HG02678 (cell line): ENCODE results near the gene CUX1.
A peak's percentile ranks its signal among the peaks of the same experiment; 100 is the strongest.
"Not testable (repeated sequence)": the region's sequence is repeated elsewhere in the genome, so short reads cannot be mapped to it uniquely, and the experiment has no call there.

Experiments used
- ATAC-seq: cut with Tn5 transposase; IDR thresholded peaks from one replicate; pipeline ENCODE4 v1.9.1; 2021; ENCODE audit warnings: mild to moderate bottlenecking, moderate library complexity; ENCODE audit not compliant: unreplicated experiment

The CUX1 gene

DNA sequence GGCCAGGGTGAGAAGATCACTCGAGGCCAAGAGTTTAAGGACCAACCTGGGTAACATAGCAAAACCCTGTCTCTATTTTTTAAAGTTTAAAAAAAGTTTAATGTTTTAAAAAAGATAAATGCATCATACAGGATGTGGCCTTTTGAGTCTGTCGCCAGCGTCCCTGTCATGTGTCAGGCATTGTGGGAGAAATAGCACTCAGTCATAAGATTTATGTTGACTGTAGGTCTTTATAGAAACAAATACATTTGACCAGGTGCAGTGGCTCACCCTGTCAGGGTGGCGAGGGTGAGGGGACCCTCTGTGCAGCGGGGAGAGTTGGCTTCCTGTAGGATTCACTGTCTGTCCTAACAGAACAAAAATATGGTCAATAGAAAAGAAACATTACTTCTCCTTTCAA, 405.8 kb downstream of the CUX1 start:
- ATAC-seq, result no peak

DNA sequence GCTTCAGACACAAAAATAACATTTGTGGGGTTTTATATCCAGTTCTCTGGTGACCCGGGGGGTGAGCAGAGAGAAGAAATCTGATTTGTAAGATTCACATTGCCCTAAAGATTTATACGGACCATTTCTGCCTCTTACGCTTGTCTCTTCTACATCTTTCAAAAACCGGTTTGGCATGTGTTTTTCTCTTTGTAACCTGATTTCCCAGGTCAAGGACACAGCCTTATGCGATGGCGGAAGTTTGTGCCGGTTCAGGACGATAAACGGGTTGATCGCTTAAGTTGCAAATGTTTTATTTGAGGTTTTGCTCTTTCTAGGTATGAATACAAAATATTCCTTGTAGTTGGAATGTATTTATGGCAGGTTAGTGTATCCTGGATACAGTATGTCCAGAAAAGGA, 407.6 kb downstream of the CUX1 start:
- no peak for ATAC-seq

DNA sequence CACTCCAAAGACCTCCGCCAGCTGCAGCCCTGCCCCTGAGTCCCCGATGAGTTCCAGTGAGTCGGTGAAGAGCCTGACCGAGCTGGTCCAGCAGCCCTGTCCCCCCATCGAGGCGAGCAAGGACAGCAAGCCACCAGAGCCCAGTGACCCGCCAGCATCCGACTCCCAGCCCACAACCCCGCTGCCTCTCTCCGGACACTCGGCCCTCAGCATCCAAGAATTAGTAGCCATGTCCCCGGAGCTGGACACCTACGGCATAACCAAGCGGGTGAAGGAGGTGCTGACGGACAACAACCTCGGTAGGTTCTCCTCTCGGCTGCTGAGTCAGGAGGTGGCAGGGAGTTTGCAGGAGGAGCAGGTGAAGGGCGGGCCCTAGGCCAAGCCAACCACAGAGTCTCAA, 409.9 kb downstream of the CUX1 start:
- no peak for ATAC-seq

DNA sequence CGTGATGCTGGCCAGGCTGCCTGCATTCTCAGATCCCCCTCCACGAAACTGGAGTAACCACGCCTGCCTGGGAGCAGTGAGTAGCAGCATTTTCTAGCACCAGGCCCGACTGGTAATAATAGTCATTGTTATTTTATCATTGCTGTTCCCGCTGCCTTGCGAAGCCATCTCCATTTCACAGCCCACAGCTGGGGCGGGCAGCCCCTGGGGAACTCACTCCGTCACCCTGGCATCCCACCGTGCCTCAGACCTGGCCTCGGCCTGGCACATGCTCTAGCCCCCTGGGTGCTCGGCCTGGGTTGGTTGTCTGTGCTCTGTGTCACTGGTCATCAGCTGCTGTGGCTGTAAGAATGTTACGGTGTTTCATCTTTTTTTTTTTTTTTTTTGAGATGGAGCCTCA, 411.5 kb downstream of the CUX1 start:
- no peak for ATAC-seq

DNA sequence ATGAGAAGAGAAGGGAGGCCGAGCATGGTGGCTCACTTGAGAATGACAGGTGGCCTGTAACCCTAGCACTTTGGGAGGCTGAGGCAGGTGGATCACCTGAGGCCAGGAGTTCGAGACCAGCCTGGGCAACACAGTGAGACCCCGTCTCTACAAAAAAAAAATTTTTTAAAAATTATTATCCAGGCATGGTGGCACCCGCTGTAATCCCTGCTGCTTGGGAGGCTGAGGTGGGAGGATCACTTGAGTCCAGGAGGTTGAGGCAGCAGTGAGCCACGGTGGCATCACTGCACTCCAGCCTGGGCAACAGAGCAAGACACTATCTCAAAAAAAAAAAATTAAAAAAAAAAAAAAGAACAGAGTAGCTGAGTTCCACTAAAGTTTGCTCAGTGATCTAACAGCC, 412.7 kb downstream of the CUX1 start:
- not testable (repeated sequence) for ATAC-seq

DNA sequence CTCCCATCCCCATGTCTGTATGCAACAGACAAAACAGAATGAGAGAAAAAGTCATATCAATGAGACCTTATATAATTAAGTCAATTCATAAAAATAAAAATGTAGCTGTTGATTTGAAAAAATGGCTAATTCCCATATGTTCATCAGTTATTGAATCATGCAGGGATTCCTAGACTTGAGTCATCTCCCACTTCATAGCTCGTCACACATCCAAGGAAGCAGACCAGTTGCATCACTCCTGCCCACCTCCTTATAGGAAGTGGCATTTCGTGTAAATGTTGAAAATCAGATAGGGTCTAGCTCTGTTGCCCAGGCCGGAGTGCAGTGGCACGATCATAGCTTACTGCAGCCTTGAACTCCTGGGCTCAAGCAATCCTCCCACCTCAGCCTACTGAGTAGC, 413.2 kb downstream of the CUX1 start:
- no peak for ATAC-seq

DNA sequence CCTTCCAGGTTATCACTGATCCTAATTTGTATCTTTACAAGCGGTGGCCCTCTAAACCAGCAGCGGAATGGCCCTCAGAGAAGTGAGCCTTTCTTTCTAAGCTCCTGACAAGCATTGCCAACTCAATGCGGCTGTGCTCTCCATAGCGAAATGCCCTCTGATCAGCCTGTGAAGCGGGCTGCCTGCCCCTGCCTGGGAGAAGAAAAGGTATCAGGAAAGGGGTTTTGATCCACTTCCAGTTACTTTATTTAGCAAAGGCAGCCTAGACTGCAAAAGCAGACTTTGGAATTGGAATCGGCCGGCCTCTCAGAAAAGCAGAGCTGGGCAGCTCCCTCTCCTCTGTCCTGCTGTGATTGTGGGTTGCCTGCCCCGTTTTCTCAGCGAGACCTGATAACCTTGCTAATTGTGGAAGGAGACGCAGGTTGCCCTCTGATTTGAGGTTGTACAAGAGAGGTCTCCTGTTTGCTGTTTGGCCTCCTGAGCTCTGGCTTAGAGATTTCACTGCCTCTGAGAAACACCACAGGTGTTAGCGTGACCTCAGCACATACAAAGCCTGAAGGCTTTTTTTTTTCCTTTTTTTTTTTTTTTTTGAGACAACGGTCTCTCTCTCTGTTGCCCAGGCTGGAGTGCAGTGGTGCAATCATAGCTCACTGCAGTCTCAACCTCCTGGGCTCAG, 415.3 kb downstream of the CUX1 start:
- no peak for ATAC-seq

DNA sequence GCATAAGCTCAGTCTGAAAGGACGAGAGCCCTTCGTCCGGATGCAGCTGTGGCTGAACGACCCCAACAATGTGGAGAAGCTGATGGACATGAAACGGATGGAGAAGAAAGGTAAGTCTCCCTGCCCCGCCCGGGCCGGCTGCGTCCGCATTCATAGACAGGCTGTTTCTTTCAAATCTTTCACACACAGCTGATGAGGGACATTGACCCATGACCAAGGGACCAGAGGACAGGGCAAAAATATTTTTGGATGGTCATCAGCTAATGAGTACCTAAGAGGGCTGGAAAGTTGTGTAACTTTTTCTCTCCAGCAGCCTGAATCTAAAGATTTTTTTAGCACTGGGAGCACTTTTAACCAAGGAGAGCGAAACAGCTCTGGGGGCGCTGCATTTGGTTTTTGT, 416.7 kb downstream of the CUX1 start:
- no peak for ATAC-seq

DNA sequence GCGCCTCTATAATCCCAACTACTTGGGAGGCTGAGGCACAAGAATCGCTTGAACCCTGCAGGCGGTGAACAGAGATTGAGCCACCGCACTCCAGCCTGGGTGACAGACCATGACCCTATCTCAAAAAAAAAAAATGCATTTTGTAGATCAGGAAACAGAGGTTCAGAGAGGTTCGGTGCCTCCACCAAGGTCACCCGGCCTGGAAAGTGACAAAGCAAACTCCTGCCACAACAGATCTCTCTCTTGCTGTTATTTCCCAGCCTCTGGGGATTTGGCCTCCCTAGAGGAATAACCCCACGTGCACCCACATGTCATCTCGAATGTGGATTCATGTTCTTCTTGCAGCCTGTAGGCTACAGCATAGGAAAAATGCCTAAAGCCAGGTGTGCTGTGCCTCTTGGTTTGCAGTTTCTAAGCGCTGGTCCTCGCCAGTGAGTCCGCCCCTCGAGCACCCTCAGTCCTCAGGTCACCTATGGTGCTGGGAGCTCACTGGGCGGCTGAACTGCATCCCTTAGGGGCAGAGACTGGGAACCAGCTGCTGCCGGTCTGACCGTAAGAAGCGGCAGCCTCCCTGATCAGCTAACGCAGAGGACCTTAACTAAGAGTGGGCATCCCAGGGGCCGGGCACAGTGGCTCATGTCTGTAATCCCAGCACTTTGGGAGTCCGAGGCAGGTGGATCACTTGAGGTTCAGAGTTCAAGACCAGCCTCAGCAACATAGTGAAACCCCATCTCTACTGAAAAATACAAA, 417.6 kb downstream of the CUX1 start:
- ATAC-seq, result no peak

DNA sequence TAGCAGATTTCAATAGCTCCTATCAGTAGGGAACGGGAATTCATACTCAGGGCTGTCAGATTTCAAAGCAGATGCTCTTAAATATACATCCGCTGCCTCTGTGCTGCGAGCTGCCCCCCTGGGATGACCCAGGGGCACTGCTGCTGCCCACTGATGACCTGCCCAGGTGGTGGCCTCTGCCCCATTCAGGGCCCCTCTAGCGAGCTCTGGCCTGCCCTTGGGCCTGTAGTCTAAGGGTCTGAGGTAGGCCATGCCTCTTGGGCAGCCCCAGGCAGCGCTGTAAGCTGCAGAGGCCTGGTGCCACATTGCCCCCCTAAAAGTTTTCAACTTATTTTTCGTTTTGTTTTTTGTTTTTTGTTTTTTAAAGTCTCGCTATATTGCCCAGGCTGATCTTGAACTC, 418.7 kb downstream of the CUX1 start:
- no peak for ATAC-seq

DNA sequence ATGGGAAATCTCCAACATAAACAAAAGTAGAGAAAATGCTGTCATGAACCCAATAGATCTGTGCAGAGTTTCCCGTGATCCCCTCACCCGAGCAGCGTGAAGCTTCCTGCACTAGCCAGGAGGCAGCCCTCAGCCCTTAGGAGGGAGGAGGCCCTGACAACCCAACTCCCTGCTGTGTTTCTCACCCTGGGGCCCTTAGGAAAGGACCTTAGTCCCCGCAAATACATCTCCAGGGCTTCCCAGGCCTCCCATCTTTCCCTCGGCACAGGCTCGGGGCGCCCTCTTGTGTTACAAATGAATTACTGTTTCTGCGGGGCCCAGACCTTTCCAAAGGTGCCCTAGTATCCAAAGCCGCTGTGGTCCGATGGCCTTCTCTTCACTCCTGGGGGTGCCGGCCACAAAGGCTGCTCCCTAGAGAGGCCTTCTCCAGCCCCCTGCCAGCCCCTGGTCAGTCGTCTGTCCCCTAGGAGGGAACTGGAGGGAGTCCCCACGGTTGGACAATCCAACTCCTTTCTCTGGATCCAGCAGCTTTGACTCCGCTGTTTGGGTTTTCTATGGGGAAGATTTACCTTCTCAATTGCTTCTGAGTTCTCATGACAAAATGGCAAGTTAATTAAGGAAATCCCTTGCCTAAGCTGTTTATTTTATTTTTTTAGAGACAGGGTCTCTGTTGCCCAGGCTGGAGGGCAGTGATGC, 419.3 kb downstream of the CUX1 start:
- ATAC-seq, result peak; percentile 48

DNA sequence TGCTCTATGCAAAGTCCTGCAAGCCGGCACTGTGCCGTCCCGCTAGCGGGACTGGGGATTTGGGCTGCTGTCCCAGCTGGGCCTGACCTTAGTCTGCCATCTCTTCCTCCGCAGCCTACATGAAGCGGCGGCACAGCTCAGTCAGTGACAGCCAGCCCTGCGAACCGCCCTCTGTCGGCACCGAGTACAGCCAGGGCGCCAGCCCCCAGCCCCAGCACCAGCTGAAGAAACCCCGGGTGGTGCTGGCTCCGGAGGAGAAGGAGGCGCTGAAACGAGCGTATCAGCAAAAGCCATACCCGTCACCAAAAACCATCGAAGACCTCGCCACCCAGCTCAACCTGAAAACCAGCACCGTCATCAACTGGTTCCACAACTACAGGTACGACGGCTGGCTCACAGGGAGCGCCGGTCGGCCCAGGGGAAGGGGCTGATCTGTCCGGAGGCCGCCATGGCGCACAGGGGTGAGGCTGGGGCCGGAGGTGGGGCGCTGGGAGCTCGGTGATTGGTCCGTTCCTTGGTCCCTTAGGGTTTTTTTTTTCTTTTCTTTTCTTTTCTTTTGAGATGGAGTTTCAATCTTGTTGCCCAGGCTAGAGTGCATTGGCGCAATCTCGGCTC, 421.9 kb downstream of the CUX1 start:
- no peak for ATAC-seq

DNA sequence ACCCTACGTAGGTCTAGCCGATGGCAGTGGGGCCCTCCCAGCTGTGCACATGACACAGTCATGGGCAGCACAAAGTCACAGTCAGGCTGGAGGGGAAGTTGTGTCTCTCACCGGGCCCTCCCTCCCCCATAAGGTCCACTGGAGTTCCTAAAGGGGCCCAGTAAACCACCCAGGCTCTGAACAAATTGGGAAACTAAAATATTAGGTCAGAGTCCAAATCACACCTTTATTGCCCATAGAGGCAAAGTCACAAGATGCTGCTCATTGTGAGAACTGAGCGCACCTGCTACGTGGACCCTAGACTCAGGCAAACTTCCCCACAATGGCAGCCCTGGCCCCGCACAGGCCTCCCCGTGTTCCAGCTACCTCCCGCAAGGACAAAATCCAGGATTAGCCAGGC, 424.0 kb downstream of the CUX1 start:
- ATAC-seq, result no peak

DNA sequence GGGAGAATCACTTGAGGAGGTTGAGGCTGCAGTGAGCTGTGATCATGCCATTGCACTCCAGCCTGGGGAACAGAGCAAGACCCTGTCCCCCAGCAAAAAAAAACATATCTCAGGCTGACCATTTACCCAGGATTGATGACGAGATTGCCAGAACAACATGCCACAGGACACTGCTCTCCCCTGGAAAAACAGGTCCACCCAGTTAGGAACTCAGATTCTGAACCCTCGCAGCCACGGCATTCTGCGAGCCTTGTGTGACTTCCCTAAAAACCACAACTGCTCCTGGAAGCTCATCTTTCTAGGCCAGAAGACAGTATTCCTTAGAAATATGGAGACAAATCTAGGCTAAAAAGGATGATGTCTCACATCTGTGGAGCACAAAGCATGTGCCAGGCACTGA, 427.2 kb downstream of the CUX1 start:
- no peak for ATAC-seq

DNA sequence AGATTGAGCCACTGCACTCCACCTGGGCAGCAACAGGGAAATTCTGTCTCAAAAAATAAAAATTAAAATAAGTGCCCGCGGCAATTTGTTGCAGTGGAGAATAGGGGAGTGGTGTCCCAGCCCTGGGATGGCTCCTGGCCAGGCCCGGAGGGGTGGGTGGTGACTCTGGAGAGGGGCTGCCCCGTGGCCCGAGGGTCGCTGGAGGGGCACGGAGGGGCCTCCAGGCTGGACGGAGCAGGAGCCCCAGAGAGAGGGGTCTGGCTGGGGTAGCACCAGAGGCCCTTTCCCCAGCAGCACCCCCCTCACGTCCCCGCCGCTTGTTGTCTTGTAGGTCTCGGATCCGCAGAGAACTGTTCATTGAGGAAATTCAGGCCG, 430.6 kb downstream of the CUX1 start:
- no peak for ATAC-seq

DNA sequence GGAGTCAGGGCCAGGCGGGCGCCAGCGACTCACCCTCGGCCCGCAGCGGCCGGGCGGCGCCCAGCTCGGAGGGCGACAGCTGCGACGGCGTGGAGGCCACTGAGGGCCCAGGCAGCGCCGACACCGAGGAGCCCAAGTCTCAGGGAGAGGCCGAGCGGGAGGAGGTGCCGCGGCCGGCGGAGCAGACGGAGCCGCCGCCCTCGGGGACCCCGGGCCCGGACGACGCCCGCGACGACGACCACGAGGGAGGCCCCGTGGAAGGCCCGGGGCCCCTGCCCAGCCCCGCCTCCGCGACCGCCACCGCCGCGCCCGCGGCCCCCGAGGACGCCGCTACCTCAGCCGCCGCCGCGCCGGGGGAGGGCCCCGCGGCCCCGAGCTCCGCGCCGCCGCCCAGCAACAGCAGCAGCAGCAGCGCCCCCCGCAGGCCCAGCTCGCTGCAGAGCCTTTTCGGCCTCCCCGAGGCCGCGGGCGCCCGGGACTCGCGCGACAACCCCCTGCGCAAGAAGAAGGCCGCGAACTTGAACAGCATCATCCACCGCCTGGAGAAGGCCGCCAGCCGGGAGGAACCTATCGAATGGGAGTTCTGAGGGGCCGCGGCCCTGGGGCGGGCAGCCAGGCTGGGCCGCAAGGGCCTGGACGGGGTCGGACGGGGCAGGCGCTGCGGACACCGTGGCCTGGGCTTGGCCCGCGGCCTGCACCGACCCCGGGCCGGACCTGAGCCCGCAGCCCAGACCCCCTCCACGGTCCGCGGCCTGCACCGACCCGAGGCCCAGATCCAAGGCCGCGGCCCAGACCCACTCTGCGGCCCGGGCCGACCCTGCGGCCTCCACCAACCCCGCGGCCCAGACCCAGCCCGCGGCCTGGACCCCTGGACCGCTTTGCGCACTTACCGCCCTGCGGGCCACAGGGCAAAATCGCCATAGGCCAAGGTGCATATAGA, 431.3 kb downstream of the CUX1 start:
- no peak for ATAC-seq

DNA sequence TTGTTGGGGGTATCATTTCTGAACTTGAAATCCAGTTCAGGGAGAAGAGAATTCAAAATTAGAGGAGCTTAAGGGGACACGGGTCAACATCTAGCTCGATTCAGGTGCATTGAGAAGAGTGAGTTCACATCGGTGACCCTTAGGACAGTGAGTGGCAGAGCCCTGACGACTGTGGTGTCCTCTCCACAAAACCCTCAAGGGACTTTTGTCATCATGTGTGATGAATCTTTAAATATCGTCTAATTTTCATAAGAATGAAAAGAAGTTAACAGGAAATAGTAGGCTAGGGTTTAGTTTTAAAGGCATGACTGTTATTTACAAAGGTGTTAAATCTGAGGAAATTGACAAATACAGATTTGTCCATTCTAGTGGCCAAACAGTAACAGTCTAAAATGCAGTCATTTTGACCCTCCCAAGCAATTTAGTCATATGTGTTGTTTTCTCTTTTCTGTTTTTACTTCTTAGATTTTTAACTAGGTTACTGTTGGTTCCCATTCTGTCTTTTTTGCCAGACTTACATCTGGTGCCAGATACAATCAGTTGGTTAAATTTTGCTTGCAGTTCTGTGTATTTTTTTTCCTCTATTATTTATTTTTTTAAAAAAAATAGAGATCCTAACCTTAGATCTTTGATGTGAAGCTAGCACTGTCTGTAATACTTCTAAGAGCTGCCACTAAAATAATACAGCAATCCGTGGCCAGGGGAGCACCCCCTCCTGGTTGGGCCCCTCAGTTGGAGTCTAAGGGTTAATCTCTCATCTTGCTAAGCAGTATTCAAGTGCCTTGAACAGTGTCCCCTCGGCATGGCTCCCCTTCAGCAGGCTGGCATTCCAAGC, 434.3 kb downstream of the CUX1 start:
- no peak for ATAC-seq

DNA sequence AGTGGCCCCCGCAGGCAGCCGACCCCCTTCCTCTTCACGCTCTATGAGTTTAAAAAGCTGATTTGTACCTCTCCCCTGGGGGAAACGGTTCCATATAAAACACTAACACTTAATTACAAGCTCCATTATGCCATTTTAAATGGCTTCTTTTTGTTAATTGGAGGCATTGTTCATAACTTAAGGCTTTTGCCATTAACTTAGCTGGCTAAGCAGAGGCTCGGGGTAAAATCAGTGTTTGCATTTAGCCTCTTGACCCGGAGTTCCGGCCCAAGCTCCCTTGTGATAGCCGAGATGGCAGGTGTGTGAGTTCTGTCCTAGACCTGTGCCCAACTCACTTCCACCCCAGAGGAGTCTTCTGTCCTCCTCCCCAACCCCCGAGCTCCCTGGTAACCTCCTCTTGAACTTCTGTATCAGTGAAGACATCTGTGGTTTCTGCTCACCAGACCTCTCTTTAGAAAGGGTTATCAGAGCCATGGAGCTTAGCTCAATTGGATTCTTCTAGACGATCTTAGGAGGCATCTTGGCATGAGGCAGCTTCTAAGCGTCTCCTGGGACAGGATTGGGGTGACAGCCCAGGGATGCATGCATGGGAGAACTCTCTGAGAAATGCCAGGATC, 435.0 kb downstream of the CUX1 start:
- no peak for ATAC-seq
